Measurements from ENCODE around the gene MRPS6.

Gene MRPS6

GRCh38 chr21:34029743-34030528 is 43.4 kb upstream of the MRPS6 start:
- peak overlapping the region; percentile 81 for H3K4me2 ChIP-seq (ENCODE audit: low read length)

GRCh38 chr21:34031835-34032370 is 41.5 kb upstream of the MRPS6 start:
- Histone ChIP-seq H3K79me2 (ENCODE audit: low read length) (no peaks in the 10 kb centered on the region), H3K4me3 (ENCODE audit: low read length) (peak overlapping the region; percentile 59), H3K27ac (ENCODE audit: low read length) (no peak overlapping the region), H4K20me1 (ENCODE audit: insufficient read depth, low read length) (no peaks in the 10 kb centered on the region), H2AFZ (ENCODE audit: low read depth, low read length) (peak overlapping the region; percentile 90), H3K4me1 (ENCODE audit: low read length) (peaks cover 24% of the 10 kb centered on the region), H3K27me3 (ENCODE audit: low read depth, low read length) (no peaks in the 10 kb centered on the region), H3K9ac (ENCODE audit: low read length) (0 out of 2 replicates have a peak overlapping the region, but pooled peaks have one; percentile 4), H3K4me2 (ENCODE audit: low read length) (peak overlapping the region; percentile 68), H3K9me3 (ENCODE audit: insufficient read depth, low read length) (no peaks in the 10 kb centered on the region), H3K36me3 (replicated peaks; ENCODE audit: low read depth, low read length) (no peaks in the 10 kb centered on the region)
- TF ChIP-seq CTCF (IDR thresholded peaks at IDR 0.05; ENCODE audit: low read depth, low read length) (no peak), EZH2phosphoT487 (IDR thresholded peaks at IDR 0.05; ENCODE audit: low read depth) (no peak)

More at GRCh38 chr21:34029743-34030528, 43.4 kb upstream of the MRPS6 start:
- Histone ChIP-seq H3K4me1 (ENCODE audit: low read length) (peaks cover 27% of the 10 kb centered on the region), H3K4me3 (ENCODE audit: low read length) (peak overlapping the region; percentile 60), H2AFZ (ENCODE audit: low read depth, low read length) (peak overlapping the region; percentile 85), H3K36me3 (replicated peaks; ENCODE audit: low read depth, low read length) (no peaks in the 10 kb centered on the region), H3K27ac (ENCODE audit: low read length) (no peak overlapping the region; the same call in 1 of the 2 replicates), H3K9ac (ENCODE audit: low read length) (peak overlapping the region; percentile 28; the same call in 1 of the 2 replicates), H3K79me2 (ENCODE audit: low read length) (no peaks in the 10 kb centered on the region), H3K27me3 (ENCODE audit: low read depth, low read length) (no peaks in the 10 kb centered on the region), H4K20me1 (ENCODE audit: insufficient read depth, low read length) (no peaks in the 10 kb centered on the region), H3K9me3 (ENCODE audit: insufficient read depth, low read length) (no peaks in the 10 kb centered on the region)
- TF ChIP-seq EZH2phosphoT487 (IDR thresholded peaks at IDR 0.05; ENCODE audit: low read depth) (no peak), CTCF (IDR thresholded peaks at IDR 0.05; ENCODE audit: low read depth, low read length) (no peak)

GRCh38 chr21:34034369-34035014 is 38.9 kb upstream of the MRPS6 start:
- Histone ChIP-seq H2AFZ (ENCODE audit: low read depth, low read length) (no peak overlapping the region), H3K4me3 (ENCODE audit: low read length) (no peak overlapping the region), H3K79me2 (ENCODE audit: low read length) (no peaks in the 10 kb centered on the region), H3K27me3 (ENCODE audit: low read depth, low read length) (no peaks in the 10 kb centered on the region), H3K36me3 (replicated peaks; ENCODE audit: low read depth, low read length) (no peaks in the 10 kb centered on the region), H3K9me3 (ENCODE audit: insufficient read depth, low read length) (no peaks in the 10 kb centered on the region), H3K4me2 (ENCODE audit: low read length) (no peak overlapping the region), H3K27ac (ENCODE audit: low read length) (no peak overlapping the region), H3K9ac (ENCODE audit: low read length) (no peak overlapping the region), H4K20me1 (ENCODE audit: insufficient read depth, low read length) (no peaks in the 10 kb centered on the region), H3K4me1 (ENCODE audit: low read length) (peaks cover 24% of the 10 kb centered on the region)
- TF ChIP-seq EZH2phosphoT487 (IDR thresholded peaks at IDR 0.05; ENCODE audit: low read depth), result no peak
- TF ChIP-seq CTCF (IDR thresholded peaks at IDR 0.05; ENCODE audit: low read depth, low read length), result no peak
